Measurements from ENCODE around the gene MINDY4. TPM values are rescaled to one million over a fixed set of nuclear protein-coding genes. Genes with fewer than 3 reads are reported as not detected.

MINDY4 gene
- total and polyA plus RNA-seq, 2 donors (not counting 1 experiment from before 2014, with no cell fraction given): 0.12 to 1.1 TPM

DNA sequence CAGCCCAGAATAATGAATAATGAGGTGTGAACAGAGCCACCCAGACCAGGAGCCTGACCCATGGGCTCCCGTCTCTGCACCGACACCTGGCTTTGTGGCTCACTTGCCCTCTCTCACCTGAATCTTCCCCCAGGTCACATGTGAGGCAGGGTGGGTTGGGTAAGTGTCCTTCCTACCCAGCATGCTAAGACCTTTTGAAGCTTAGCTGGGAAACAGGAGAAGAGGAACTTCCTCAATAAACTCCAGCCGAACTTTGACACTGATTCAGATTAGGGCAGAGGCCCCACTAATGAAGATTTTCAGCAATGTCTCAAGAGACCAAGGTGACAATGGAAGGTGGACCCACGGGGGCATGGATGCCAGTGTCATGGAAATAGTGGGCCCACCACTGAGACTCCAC lies 93.9 kb downstream of the MINDY4 start:
- no peak overlapping the region for H3K4me3 Mint-ChIP-seq

GRCh38 chr7:30865821-30866220 lies 94.6 kb downstream of the MINDY4 start:
- Histone ChIP-seq H4K20me1 (ENCODE audit: control insufficient read depth, insufficient read depth, low read length, poor library complexity, severe bottlenecking) (no peaks in the 10 kb centered on the region), H3K9ac (ENCODE audit: low read length) (no peak overlapping the region), H3K36me3 (replicated peaks in 1 of 2; ENCODE audit: control extremely low read depth in 1 of 2, control insufficient read depth in 1 of 2, extremely low read depth in 1 of 2, insufficient read depth in 2 of 2, low read length in 1 of 2) (no peaks in the 10 kb centered on the region), H3K27me3 (replicated peaks in 1 of 4; ENCODE audit: control extremely low read depth in 1 of 4, control insufficient read depth in 3 of 4, insufficient read depth in 4 of 4, low read length in 3 of 4) (no peaks in the 10 kb centered on the region), H3K9me3 (ENCODE audit: control extremely low read depth in 1 of 3, control insufficient read depth in 2 of 3, insufficient read depth in 1 of 3, low read length in 2 of 3) (no peaks in the 10 kb centered on the region), H2AFZ (ENCODE audit: insufficient read depth, low read depth, low read length, poor library complexity, severe bottlenecking) (no peak overlapping the region), H3K4me3 (ENCODE audit: control extremely low read depth in 1 of 5, extremely low read depth in 1 of 5, insufficient read depth in 1 of 5, low read depth in 2 of 5, low read length in 4 of 5) (no peak overlapping the region), H3K4me1 (ENCODE audit: control insufficient read depth in 2 of 2, insufficient read depth in 2 of 2, low read length in 2 of 2) (no peaks in the 10 kb centered on the region), H3K79me2 (ENCODE audit: control insufficient read depth, insufficient read depth, low read length) (no peaks in the 10 kb centered on the region), H3K4me2 (replicated peaks; ENCODE audit: low read depth, low read length, poor library complexity, severe bottlenecking) (no peak overlapping the region), H3K27ac (ENCODE audit: low read length in 2 of 2) (no peak overlapping the region)
- intact Hi-C loops (cut with micrococcal nuclease): no loop called here
- TF ChIP-seq, protein P1, sequence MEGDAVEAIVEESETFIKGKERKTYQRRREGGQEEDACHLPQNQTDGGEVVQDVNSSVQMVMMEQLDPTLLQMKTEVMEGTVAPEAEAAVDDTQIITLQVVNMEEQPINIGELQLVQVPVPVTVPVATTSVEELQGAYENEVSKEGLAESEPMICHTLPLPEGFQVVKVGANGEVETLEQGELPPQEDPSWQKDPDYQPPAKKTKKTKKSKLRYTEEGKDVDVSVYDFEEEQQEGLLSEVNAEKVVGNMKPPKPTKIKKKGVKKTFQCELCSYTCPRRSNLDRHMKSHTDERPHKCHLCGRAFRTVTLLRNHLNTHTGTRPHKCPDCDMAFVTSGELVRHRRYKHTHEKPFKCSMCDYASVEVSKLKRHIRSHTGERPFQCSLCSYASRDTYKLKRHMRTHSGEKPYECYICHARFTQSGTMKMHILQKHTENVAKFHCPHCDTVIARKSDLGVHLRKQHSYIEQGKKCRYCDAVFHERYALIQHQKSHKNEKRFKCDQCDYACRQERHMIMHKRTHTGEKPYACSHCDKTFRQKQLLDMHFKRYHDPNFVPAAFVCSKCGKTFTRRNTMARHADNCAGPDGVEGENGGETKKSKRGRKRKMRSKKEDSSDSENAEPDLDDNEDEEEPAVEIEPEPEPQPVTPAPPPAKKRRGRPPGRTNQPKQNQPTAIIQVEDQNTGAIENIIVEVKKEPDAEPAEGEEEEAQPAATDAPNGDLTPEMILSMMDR (IDR thresholded peaks at IDR 0.05): no peak
- no peak for TF ChIP-seq EZH2 (IDR thresholded peaks at IDR 0.05; ENCODE audit: borderline replicate concordance, insufficient read depth, low read depth, low read length, poor library complexity, severe bottlenecking)
- Mint-ChIP-seq H3K4me3 (no peak overlapping the region), H3K9me3 (ENCODE audit: insufficient read depth) (no peaks in the 10 kb centered on the region), H3K27ac (no peak overlapping the region), H3K4me1 (no peaks in the 10 kb centered on the region), H3K27me3 (no peaks in the 10 kb centered on the region)
- no peak for DNase-seq
- CTCF ChIA-PET: no interaction called here
- WGBS (ENCODE audit: insufficient coverage): 88% methylated on average over 3 of the region's 4 CpGs
- POLR2A ChIA-PET: no interaction called here
- ATAC-seq (ENCODE audit: low read depth): no peak

More for the DNA sequence above, 93.9 kb downstream of the MINDY4 start:
- ChIA-PET CTCF (no interaction called here), POLR2A (no interaction called here)
- no peaks in the 10 kb centered on the region for H3K27me3 ChIP-seq (replicated peaks in 1 of 4; ENCODE audit: control extremely low read depth in 1 of 4, control insufficient read depth in 3 of 4, insufficient read depth in 4 of 4, low read length in 3 of 4)
- no peaks in the 10 kb centered on the region for H3K79me2 ChIP-seq (ENCODE audit: control insufficient read depth, insufficient read depth, low read length)
- Mint-ChIP-seq H3K9me3 (ENCODE audit: insufficient read depth) (no peaks in the 10 kb centered on the region), H3K4me1 (no peaks in the 10 kb centered on the region), H3K27ac (no peak overlapping the region), H3K27me3 (no peaks in the 10 kb centered on the region)
- no peaks in the 10 kb centered on the region for H3K36me3 ChIP-seq (replicated peaks in 1 of 2; ENCODE audit: control extremely low read depth in 1 of 2, control insufficient read depth in 1 of 2, extremely low read depth in 1 of 2, insufficient read depth in 2 of 2, low read length in 1 of 2)
- TF ChIP-seq, protein P1 (IDR thresholded peaks at IDR 0.05): no peak
- no peak for TF ChIP-seq EZH2 (IDR thresholded peaks at IDR 0.05; ENCODE audit: borderline replicate concordance, insufficient read depth, low read depth, low read length, poor library complexity, severe bottlenecking)
- no peak overlapping the region for H3K4me3 ChIP-seq (ENCODE audit: control extremely low read depth in 1 of 5, extremely low read depth in 1 of 5, insufficient read depth in 1 of 5, low read depth in 2 of 5, low read length in 4 of 5)
- WGBS (ENCODE audit: insufficient coverage): 40% methylated on average over 1 of the region's 4 CpGs
- H3K4me2 ChIP-seq (replicated peaks; ENCODE audit: low read depth, low read length, poor library complexity, severe bottlenecking): no peak overlapping the region
- no peak overlapping the region for H3K9ac ChIP-seq (ENCODE audit: low read length)
- intact Hi-C loops (cut with micrococcal nuclease): no loop called here
- H3K9me3 ChIP-seq (ENCODE audit: control extremely low read depth in 1 of 3, control insufficient read depth in 2 of 3, insufficient read depth in 1 of 3, low read length in 2 of 3): no peaks in the 10 kb centered on the region
- H3K27ac ChIP-seq (ENCODE audit: low read length in 2 of 2): no peak overlapping the region
- ATAC-seq (ENCODE audit: low read depth) (no peak), DNase-seq (no peak)
- no peaks in the 10 kb centered on the region for H4K20me1 ChIP-seq (ENCODE audit: control insufficient read depth, insufficient read depth, low read length, poor library complexity, severe bottlenecking)
- H2AFZ ChIP-seq (ENCODE audit: insufficient read depth, low read depth, low read length, poor library complexity, severe bottlenecking): no peak overlapping the region
- no peaks in the 10 kb centered on the region for H3K4me1 ChIP-seq (ENCODE audit: control insufficient read depth in 2 of 2, insufficient read depth in 2 of 2, low read length in 2 of 2)
